Stimulated activated naive B cell treated with anti-CD40 and anti-IgM and Interleukin-4, amounts not matched to agents 10 μg/mL and 1 μg/mL and 100 μg/mL, for 72 hours (primary cell): ENCODE results near the gene HHAT.

Experiments used
- ATAC-seq, 2 donors: fragments of 150-1000 bp; cut with Tn5 transposase; replicated peaks; 2 replicates each; pipeline ENCODE4 v1.10.0; 2021; ENCODE audit warnings: moderate library complexity in 1 of 2
- DNase-seq: peaks from one replicate; pipeline ENCODE4 v3.0.0; 2021
- H3K27ac Mint-ChIP-seq: one replicate; pipeline ENCODE4 v1.8.0; 2022; ENCODE audit warnings: mild to moderate bottlenecking, mixed read lengths
- H3K27me3 Mint-ChIP-seq, 2 donors: one replicate each; pipeline ENCODE4 v1.8.0; 2022; ENCODE audit warnings: mixed read lengths in 2 of 2
- H3K36me3 Mint-ChIP-seq, 2 donors: one replicate each; pipeline ENCODE4 v1.8.0; 2022; ENCODE audit warnings: mixed read lengths in 2 of 2, mild to moderate bottlenecking in 1 of 2
- H3K4me1 Mint-ChIP-seq, 2 donors: one replicate each; pipeline ENCODE4 v1.8.0; 2022; ENCODE audit warnings: mixed read lengths in 2 of 2, mild to moderate bottlenecking in 1 of 2
- H3K4me3 Mint-ChIP-seq, 2 donors: one replicate each; pipeline ENCODE4 v1.8.0; 2022; ENCODE audit warnings: mild to moderate bottlenecking in 2 of 2, mixed read lengths in 2 of 2, moderate library complexity in 1 of 2
- H3K9me3 Mint-ChIP-seq, 2 donors: one replicate each; pipeline ENCODE4 v1.8.0; 2022; ENCODE audit warnings: mixed read lengths in 2 of 2, mild to moderate bottlenecking in 1 of 2

HHAT gene

GRCh38 chr1:210608767-210609166 lies 280.1 kb downstream of the HHAT start:
- no peak for ATAC-seq
- Mint-ChIP-seq H3K9me3 (peaks cover 9 to 12% of the 10 kb centered on the region in 2 donors), H3K27me3 (no peaks in the 10 kb centered on the region), H3K4me3 (no peak overlapping the region), H3K4me1 (peaks cover 2 to 5% of the 10 kb centered on the region in 2 donors), H3K36me3 (peaks cover 5 to 11% of the 10 kb centered on the region in 2 donors), H3K27ac (no peak overlapping the region)
- no peak for DNase-seq

GRCh38 chr1:210616356-210616755 lies 287.7 kb downstream of the HHAT start:
- H3K27ac Mint-ChIP-seq = no peak overlapping the region

GRCh38 chr1:210617293-210617692 lies 288.6 kb downstream of the HHAT start:
- peaks cover 0 to 5% of the 10 kb centered on the region in 2 donors for H3K9me3 Mint-ChIP-seq
- H3K4me3 Mint-ChIP-seq = no peak overlapping the region
- DNase-seq (no peak), ATAC-seq (no peak)
- H3K4me1 Mint-ChIP-seq = no peaks in the 10 kb centered on the region
- no peak overlapping the region for H3K27ac Mint-ChIP-seq
- no peaks in the 10 kb centered on the region for H3K27me3 Mint-ChIP-seq
- peaks cover 0 to 2% of the 10 kb centered on the region in 2 donors for H3K36me3 Mint-ChIP-seq

More at GRCh38 chr1:210616356-210616755, 287.7 kb downstream of the HHAT start:
- no peak overlapping the region for H3K4me3 Mint-ChIP-seq
- no peaks in the 10 kb centered on the region for H3K4me1 Mint-ChIP-seq
- DNase-seq (no peak), ATAC-seq (no peak)
- peaks cover 0 to 5% of the 10 kb centered on the region in 2 donors for H3K9me3 Mint-ChIP-seq
- H3K36me3 Mint-ChIP-seq = peaks cover 0 to 2% of the 10 kb centered on the region in 2 donors
- no peaks in the 10 kb centered on the region for H3K27me3 Mint-ChIP-seq

- Mint-ChIP-seq H3K4me1 (no peaks in the 10 kb centered on the region), H3K27me3 (no peaks in the 10 kb centered on the region), H3K9me3 (peaks cover 0 to 1% of the 10 kb centered on the region in 2 donors), H3K27ac (no peak overlapping the region), H3K36me3 (peaks cover 0 to under 1% of the 10 kb centered on the region in 2 donors), H3K4me3 (no peak overlapping the region)
- ATAC-seq (no peak), DNase-seq (no peak)
Measured at GRCh38 chr1:210618369-210618768, 289.7 kb downstream of the HHAT start.

- H3K9me3 Mint-ChIP-seq = no peaks in the 10 kb centered on the region
- no peaks in the 10 kb centered on the region for H3K4me1 Mint-ChIP-seq
- no peaks in the 10 kb centered on the region for H3K36me3 Mint-ChIP-seq
- no peak overlapping the region for H3K27ac Mint-ChIP-seq
- H3K4me3 Mint-ChIP-seq = no peak overlapping the region
- H3K27me3 Mint-ChIP-seq = no peaks in the 10 kb centered on the region
- DNase-seq = no peak
- no peak for ATAC-seq
Measured at GRCh38 chr1:210620867-210621488, 292.3 kb downstream of the HHAT start.

GRCh38 chr1:210621712-210622111 lies 293.0 kb downstream of the HHAT start:
- DNase-seq (no peak), ATAC-seq (no peak)
- Mint-ChIP-seq H3K36me3 (no peaks in the 10 kb centered on the region), H3K4me1 (no peaks in the 10 kb centered on the region), H3K4me3 (no peak overlapping the region), H3K9me3 (no peaks in the 10 kb centered on the region), H3K27ac (no peak overlapping the region), H3K27me3 (no peaks in the 10 kb centered on the region)

GRCh38 chr1:210624722-210625121 lies 296.0 kb downstream of the HHAT start:
- H3K27ac Mint-ChIP-seq = no peak overlapping the region
- H3K9me3 Mint-ChIP-seq = no peaks in the 10 kb centered on the region
- no peaks in the 10 kb centered on the region for H3K4me1 Mint-ChIP-seq
- no peak for DNase-seq
- ATAC-seq = no peak
- no peak overlapping the region for H3K4me3 Mint-ChIP-seq
- H3K27me3 Mint-ChIP-seq = no peaks in the 10 kb centered on the region
- H3K36me3 Mint-ChIP-seq = no peaks in the 10 kb centered on the region

GRCh38 chr1:210625715-210626114 lies 297.0 kb downstream of the HHAT start:
- Mint-ChIP-seq H3K4me1 (no peaks in the 10 kb centered on the region), H3K27me3 (no peaks in the 10 kb centered on the region), H3K27ac (no peak overlapping the region), H3K9me3 (no peaks in the 10 kb centered on the region), H3K36me3 (no peaks in the 10 kb centered on the region), H3K4me3 (no peak overlapping the region)
- no peak for ATAC-seq
- DNase-seq = no peak

GRCh38 chr1:210626341-210626740 lies 297.6 kb downstream of the HHAT start:
- Mint-ChIP-seq H3K36me3 (no peaks in the 10 kb centered on the region), H3K27ac (no peak overlapping the region), H3K9me3 (no peaks in the 10 kb centered on the region), H3K4me1 (no peaks in the 10 kb centered on the region), H3K4me3 (no peak overlapping the region), H3K27me3 (no peaks in the 10 kb centered on the region)
- DNase-seq (no peak), ATAC-seq (no peak)

- no peaks in the 10 kb centered on the region for H3K36me3 Mint-ChIP-seq
- no peaks in the 10 kb centered on the region for H3K4me1 Mint-ChIP-seq
- no peaks in the 10 kb centered on the region for H3K9me3 Mint-ChIP-seq
- ATAC-seq (no peak), DNase-seq (no peak)
- no peak overlapping the region for H3K4me3 Mint-ChIP-seq
- no peaks in the 10 kb centered on the region for H3K27me3 Mint-ChIP-seq
- no peak overlapping the region for H3K27ac Mint-ChIP-seq
Measured at GRCh38 chr1:210627755-210628154, 299.1 kb downstream of the HHAT start.

GRCh38 chr1:210629276-210629675 lies 300.6 kb downstream of the HHAT start:
- H3K4me3 Mint-ChIP-seq = no peak overlapping the region
- DNase-seq = no peak
- H3K36me3 Mint-ChIP-seq = no peaks in the 10 kb centered on the region
- H3K4me1 Mint-ChIP-seq = no peaks in the 10 kb centered on the region
- no peak overlapping the region for H3K27ac Mint-ChIP-seq
- no peaks in the 10 kb centered on the region for H3K9me3 Mint-ChIP-seq
- ATAC-seq = no peak
- H3K27me3 Mint-ChIP-seq = no peaks in the 10 kb centered on the region

GRCh38 chr1:210631399-210631798 lies 302.7 kb downstream of the HHAT start:
- DNase-seq (no peak), ATAC-seq (no peak)
- Mint-ChIP-seq H3K4me3 (no peak overlapping the region), H3K9me3 (no peaks in the 10 kb centered on the region), H3K27me3 (no peaks in the 10 kb centered on the region), H3K27ac (no peak overlapping the region), H3K36me3 (no peaks in the 10 kb centered on the region), H3K4me1 (no peaks in the 10 kb centered on the region)

GRCh38 chr1:210633140-210633539 lies 304.4 kb downstream of the HHAT start:
- ATAC-seq = no peak
- H3K4me3 Mint-ChIP-seq = no peak overlapping the region
- no peak overlapping the region for H3K27ac Mint-ChIP-seq
- DNase-seq = no peak
- no peaks in the 10 kb centered on the region for H3K27me3 Mint-ChIP-seq
- no peaks in the 10 kb centered on the region for H3K4me1 Mint-ChIP-seq
- H3K36me3 Mint-ChIP-seq = no peaks in the 10 kb centered on the region
- H3K9me3 Mint-ChIP-seq = no peaks in the 10 kb centered on the region

- ATAC-seq (no peak), DNase-seq (no peak)
- no peaks in the 10 kb centered on the region for H3K4me1 Mint-ChIP-seq
- H3K27me3 Mint-ChIP-seq = no peaks in the 10 kb centered on the region
- H3K9me3 Mint-ChIP-seq = no peaks in the 10 kb centered on the region
- H3K27ac Mint-ChIP-seq = no peak overlapping the region
- H3K36me3 Mint-ChIP-seq = no peaks in the 10 kb centered on the region
- no peak overlapping the region for H3K4me3 Mint-ChIP-seq
Measured at GRCh38 chr1:210633636-210634035, 304.9 kb downstream of the HHAT start.

- Mint-ChIP-seq H3K9me3 (no peaks in the 10 kb centered on the region), H3K4me1 (no peaks in the 10 kb centered on the region), H3K27me3 (no peaks in the 10 kb centered on the region), H3K4me3 (no peak overlapping the region), H3K36me3 (no peaks in the 10 kb centered on the region), H3K27ac (no peak overlapping the region)
- DNase-seq = no peak
- no peak for ATAC-seq
Measured at GRCh38 chr1:210635108-210635507, 306.4 kb downstream of the HHAT start.

GRCh38 chr1:210641582-210641981 lies 312.9 kb downstream of the HHAT start:
- DNase-seq = no peak
- no peaks in the 10 kb centered on the region for H3K9me3 Mint-ChIP-seq
- H3K27ac Mint-ChIP-seq = no peak overlapping the region

More at GRCh38 chr1:210641582-210641981, 312.9 kb downstream of the HHAT start:
- no peaks in the 10 kb centered on the region for H3K27me3 Mint-ChIP-seq
- no peak overlapping the region for H3K4me3 Mint-ChIP-seq
- H3K36me3 Mint-ChIP-seq = no peaks in the 10 kb centered on the region
- H3K4me1 Mint-ChIP-seq = no peaks in the 10 kb centered on the region
- ATAC-seq = no peak
